ENCODE data around the gene BMPER.

GRCh38 chr7:34062341-34062740 lies 157.0 kb downstream of the BMPER start:
- TF ChIP-seq POLR2A (IDR thresholded peaks at IDR 0.05) (no peak), CTCF (IDR thresholded peaks at IDR 0.05) (no peak)

All from uterus (tissue), 2 donors.